ENCODE data around the gene DNAJA3. TPM values are rescaled to one million over a fixed set of nuclear protein-coding genes. Genes with fewer than 3 reads are reported as not detected.

Gene DNAJA3
- total and polyA plus RNA-seq, 9 of the 15 experiments (the other 6 are each of a cell fraction or from before 2014, with no cell fraction given): 8.1 to 105 (median 79.0) TPM

DNA sequence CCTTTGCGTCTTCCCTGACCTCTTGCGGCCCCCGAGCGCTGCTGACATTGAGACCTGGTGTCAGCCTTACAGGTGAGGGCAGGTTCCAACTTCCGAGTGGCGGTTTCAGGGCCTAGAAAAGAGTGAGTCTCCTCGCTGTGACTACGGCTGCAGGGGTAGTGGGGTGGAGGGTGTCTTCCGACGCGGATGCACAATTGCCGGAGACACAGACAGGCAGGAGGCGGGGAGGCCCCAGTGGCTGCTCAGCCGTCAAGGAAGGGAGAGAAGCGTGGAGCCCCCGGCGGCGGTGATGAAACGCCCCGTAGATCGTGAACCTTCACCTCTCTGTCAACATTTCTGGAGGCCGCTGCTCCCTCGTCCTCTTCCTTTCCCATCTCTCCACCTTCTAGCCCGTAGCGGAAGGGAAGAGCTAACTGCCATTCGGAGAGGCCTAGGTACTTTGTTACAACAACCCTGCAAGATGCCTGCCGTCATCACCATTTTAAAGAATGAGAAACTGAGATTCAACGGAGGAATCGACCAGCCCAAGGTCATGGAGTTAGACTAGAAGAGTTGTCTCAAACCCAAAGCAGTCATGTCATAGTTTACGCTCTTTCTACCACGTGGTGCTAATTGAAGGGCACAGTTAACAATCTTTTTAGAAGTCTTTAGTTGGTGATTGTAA lies 485 bp downstream of the DNAJA3 start (continued):
- TF ChIP-seq HBP1 (CRISPR knock-in tag; IDR thresholded peaks at IDR 0.05) (peak; percentile 37), SIN3A (IDR thresholded peaks at IDR 0.05; ENCODE audit: borderline replicate concordance in 2 of 2, control insufficient read depth in 1 of 2, low read depth in 2 of 2, low read length in 2 of 2) (peak; percentile 3 to 58; a peak in 2 of 4 replicates), MAFK (IDR thresholded peaks at IDR 0.05; ENCODE audit: low read length) (no peak), KDM1A (IDR thresholded peaks at IDR 0.05) (peak in 1 of 2 experiments; percentile 33; a peak in 2 of 4 replicates), HDAC8 (tag; IDR thresholded peaks at IDR 0.05) (0 out of 2 replicates have a peak, but pooled peaks have one; percentile 45), YBX1 (IDR thresholded peaks at IDR 0.05) (no peak), NELFE (IDR thresholded peaks at IDR 0.05; ENCODE audit: insufficient read depth, insufficient read length) (no peak), MLLT1 (IDR thresholded peaks at IDR 0.05) (peak; percentile 36 to 50; a peak in 1 of 4 replicates), NRF1 (conservative IDR thresholded peaks at IDR 0.05 in 1 of 2, IDR thresholded peaks at IDR 0.05 in 1 of 2) (no peak), ZBTB17 (CRISPR knock-in tag; IDR thresholded peaks at IDR 0.05) (no peak), ARID1B (IDR thresholded peaks at IDR 0.05) (no peak), ZNF134 (CRISPR knock-in tag; conservative IDR thresholded peaks at IDR 0.05) (no peak), RFX7 (CRISPR knock-in tag; IDR thresholded peaks at IDR 0.05) (no peak), CCAR2 (IDR thresholded peaks at IDR 0.05; ENCODE audit: low read depth, low read length) (no peak), FOXK2 (conservative IDR thresholded peaks at IDR 0.05 in 1 of 2, IDR thresholded peaks at IDR 0.05 in 1 of 2; ENCODE audit: low read depth in 2 of 2) (0 out of 4 replicates have a peak, but pooled peaks of 1 of the 2 experiments have one; percentile 1), BRD4 (IDR thresholded peaks at IDR 0.05) (no peak), NCOA1 (IDR thresholded peaks at IDR 0.05; ENCODE audit: low read depth) (peak; percentile 37; the same call in 1 of the 2 replicates), MIER1 (IDR thresholded peaks at IDR 0.05; ENCODE audit: low read depth) (no peak), ZFPM2 (CRISPR knock-in tag; IDR thresholded peaks at IDR 0.05) (no peak), RBM17 (IDR thresholded peaks at IDR 0.05; ENCODE audit: borderline replicate concordance, low read depth, low read length) (no peak), SP2 (IDR thresholded peaks at IDR 0.05; ENCODE audit: extremely low read depth, low read depth, low read length, poor library complexity, severe bottlenecking) (no peak), NR2C1 (IDR thresholded peaks at IDR 0.05) (peak; percentile 86), NR2C1 (tag; IDR thresholded peaks at IDR 0.05) (peak; percentile 82)
- TF ChIP-seq, protein P1, sequence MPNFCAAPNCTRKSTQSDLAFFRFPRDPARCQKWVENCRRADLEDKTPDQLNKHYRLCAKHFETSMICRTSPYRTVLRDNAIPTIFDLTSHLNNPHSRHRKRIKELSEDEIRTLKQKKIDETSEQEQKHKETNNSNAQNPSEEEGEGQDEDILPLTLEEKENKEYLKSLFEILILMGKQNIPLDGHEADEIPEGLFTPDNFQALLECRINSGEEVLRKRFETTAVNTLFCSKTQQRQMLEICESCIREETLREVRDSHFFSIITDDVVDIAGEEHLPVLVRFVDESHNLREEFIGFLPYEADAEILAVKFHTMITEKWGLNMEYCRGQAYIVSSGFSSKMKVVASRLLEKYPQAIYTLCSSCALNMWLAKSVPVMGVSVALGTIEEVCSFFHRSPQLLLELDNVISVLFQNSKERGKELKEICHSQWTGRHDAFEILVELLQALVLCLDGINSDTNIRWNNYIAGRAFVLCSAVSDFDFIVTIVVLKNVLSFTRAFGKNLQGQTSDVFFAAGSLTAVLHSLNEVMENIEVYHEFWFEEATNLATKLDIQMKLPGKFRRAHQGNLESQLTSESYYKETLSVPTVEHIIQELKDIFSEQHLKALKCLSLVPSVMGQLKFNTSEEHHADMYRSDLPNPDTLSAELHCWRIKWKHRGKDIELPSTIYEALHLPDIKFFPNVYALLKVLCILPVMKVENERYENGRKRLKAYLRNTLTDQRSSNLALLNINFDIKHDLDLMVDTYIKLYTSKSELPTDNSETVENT (CRISPR knock-in tag; IDR thresholded peaks at IDR 0.05): no peak
